NT2/D1 (cell line): ENCODE results near the gene AHSP.

Source experiments
- YY1 ChIP-seq: IDR thresholded peaks from 2 replicates; pipeline ENCODE4 v1.6.1; 2011; ENCODE audit not compliant: insufficient read length, insufficient read depth
- ZNF274 ChIP-seq: IDR thresholded peaks from 2 replicates; pipeline ENCODE4 v1.6.1; 2011; ENCODE audit warnings: mild to moderate bottlenecking, low read depth, low read length

DNA sequence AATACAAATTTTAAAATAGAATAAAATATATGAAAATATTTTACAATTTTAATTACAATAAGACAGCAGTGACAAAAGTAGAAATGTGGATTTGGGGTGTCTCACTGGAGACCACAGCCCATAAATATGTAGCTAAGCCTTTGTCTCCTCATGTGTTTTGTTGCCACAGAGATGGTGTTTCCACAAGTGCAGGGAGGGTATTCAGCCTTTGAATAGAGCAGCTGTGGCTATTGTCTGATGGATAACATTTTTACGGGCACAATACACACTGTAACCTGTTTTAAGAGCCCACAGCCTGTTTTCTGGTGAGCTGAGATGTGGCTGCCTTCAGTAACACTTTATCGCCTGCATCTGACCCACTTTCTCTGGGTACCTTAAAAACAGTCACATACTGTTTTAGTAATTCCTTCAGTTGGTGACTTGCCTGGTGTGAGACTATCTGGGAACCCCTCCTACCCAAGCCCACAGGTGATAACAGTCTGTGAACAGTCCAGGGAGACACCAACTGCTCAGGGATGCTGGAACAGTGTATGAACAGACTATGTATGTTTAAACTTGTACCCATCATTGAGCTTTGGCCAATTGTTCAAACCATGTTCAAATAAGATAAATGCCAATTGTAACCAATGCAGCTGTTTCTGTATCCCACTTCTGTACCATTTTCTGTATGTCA, 7.8 kb upstream of the AHSP start:
- TF ChIP-seq ZNF274 (no peak), YY1 (no peak)
